ENCODE data around the gene SUMO3. TPM values are rescaled to one million over a fixed set of nuclear protein-coding genes. Genes with fewer than 3 reads are reported as not detected.

The SUMO3 gene
- total RNA-seq, 1 donor from 2014 or later, result 90.3 TPM

- H3K27ac Mint-ChIP-seq, result no peak overlapping the region
- peaks cover 41% of the 10 kb centered on the region for H3K36me3 Mint-ChIP-seq (ENCODE audit: low read depth)
- intact Hi-C loops (cut with micrococcal nuclease), result no loop called here
- H3K4me1 Mint-ChIP-seq, result peaks cover 17% of the 10 kb centered on the region
- H3K27me3 Mint-ChIP-seq, result no peaks in the 10 kb centered on the region
- no peaks in the 10 kb centered on the region for H3K9me3 Mint-ChIP-seq
- no peak overlapping the region for H3K4me3 Mint-ChIP-seq
- DNase-seq, result no peak
These were observed 37.7 kb downstream of the SUMO3 start for GRCh38 chr21:44780137-44780502.

- Mint-ChIP-seq H3K27ac (no peak overlapping the region), H3K36me3 (ENCODE audit: low read depth) (peaks cover 46% of the 10 kb centered on the region), H3K27me3 (no peaks in the 10 kb centered on the region), H3K4me1 (peaks cover 17% of the 10 kb centered on the region), H3K4me3 (no peak overlapping the region), H3K9me3 (no peaks in the 10 kb centered on the region)
- intact Hi-C loops (cut with micrococcal nuclease), result no loop called here
- no peak for DNase-seq
These were observed 38.3 kb downstream of the SUMO3 start for GRCh38 chr21:44779417-44780136.

GRCh38 chr21:44778983-44779382 is 38.9 kb downstream of the SUMO3 start:
- H3K4me1 Mint-ChIP-seq, result peaks cover 17% of the 10 kb centered on the region
- H3K27ac Mint-ChIP-seq, result no peak overlapping the region
- no peak overlapping the region for H3K4me3 Mint-ChIP-seq
- H3K36me3 Mint-ChIP-seq (ENCODE audit: low read depth), result peaks cover 48% of the 10 kb centered on the region
- no peak for DNase-seq
- no peaks in the 10 kb centered on the region for H3K27me3 Mint-ChIP-seq
- intact Hi-C loops (cut with micrococcal nuclease), result no loop called here
- no peaks in the 10 kb centered on the region for H3K9me3 Mint-ChIP-seq

GRCh38 chr21:44778499-44778911 is 39.4 kb downstream of the SUMO3 start:
- H3K27me3 Mint-ChIP-seq, result no peaks in the 10 kb centered on the region
- no peak overlapping the region for H3K4me3 Mint-ChIP-seq
- no peaks in the 10 kb centered on the region for H3K9me3 Mint-ChIP-seq
- DNase-seq, result no peak
- peaks cover 17% of the 10 kb centered on the region for H3K4me1 Mint-ChIP-seq
- peaks cover 47% of the 10 kb centered on the region for H3K36me3 Mint-ChIP-seq (ENCODE audit: low read depth)
- no peak overlapping the region for H3K27ac Mint-ChIP-seq
- intact Hi-C loops (cut with micrococcal nuclease), result no loop called here

GRCh38 chr21:44778094-44778493 is 39.8 kb downstream of the SUMO3 start:
- no peaks in the 10 kb centered on the region for H3K27me3 Mint-ChIP-seq
- no peak overlapping the region for H3K4me3 Mint-ChIP-seq
- H3K4me1 Mint-ChIP-seq, result peaks cover 17% of the 10 kb centered on the region
- no peak overlapping the region for H3K27ac Mint-ChIP-seq
- intact Hi-C loops (cut with micrococcal nuclease), result no loop called here
- H3K36me3 Mint-ChIP-seq (ENCODE audit: low read depth), result peaks cover 47% of the 10 kb centered on the region
- DNase-seq, result no peak
- H3K9me3 Mint-ChIP-seq, result no peaks in the 10 kb centered on the region

- DNase-seq, result no peak
- Mint-ChIP-seq H3K36me3 (ENCODE audit: low read depth) (peaks cover 57% of the 10 kb centered on the region), H3K4me3 (no peak overlapping the region), H3K27ac (no peak overlapping the region), H3K27me3 (no peaks in the 10 kb centered on the region), H3K4me1 (peaks cover 8% of the 10 kb centered on the region), H3K9me3 (no peaks in the 10 kb centered on the region)
- intact Hi-C loops (cut with micrococcal nuclease), result no loop called here
These were observed 42.9 kb downstream of the SUMO3 start for GRCh38 chr21:44774972-44775371.

- no peaks in the 10 kb centered on the region for H3K27me3 Mint-ChIP-seq
- H3K27ac Mint-ChIP-seq, result no peak overlapping the region
- no peak for DNase-seq
- peaks cover 4% of the 10 kb centered on the region for H3K4me1 Mint-ChIP-seq
- no peak overlapping the region for H3K4me3 Mint-ChIP-seq
- H3K9me3 Mint-ChIP-seq, result no peaks in the 10 kb centered on the region
- H3K36me3 Mint-ChIP-seq (ENCODE audit: low read depth), result peaks cover 63% of the 10 kb centered on the region
- intact Hi-C loops (cut with micrococcal nuclease), result no loop called here
These were observed 44.5 kb downstream of the SUMO3 start for GRCh38 chr21:44773291-44773932.

- no peak for DNase-seq
- Mint-ChIP-seq H3K27ac (no peak overlapping the region), H3K4me1 (no peaks in the 10 kb centered on the region), H3K4me3 (no peak overlapping the region), H3K27me3 (no peaks in the 10 kb centered on the region), H3K36me3 (ENCODE audit: low read depth) (peaks cover 54% of the 10 kb centered on the region), H3K9me3 (no peaks in the 10 kb centered on the region)
- intact Hi-C loops (cut with micrococcal nuclease), result no loop called here
These were observed 45.9 kb downstream of the SUMO3 start for GRCh38 chr21:44771896-44772525.

- no peak overlapping the region for H3K4me3 Mint-ChIP-seq
- no peak for DNase-seq
- intact Hi-C loops (cut with micrococcal nuclease), result no loop called here
- peaks cover 9% of the 10 kb centered on the region for H3K4me1 Mint-ChIP-seq
- no peaks in the 10 kb centered on the region for H3K27me3 Mint-ChIP-seq
- H3K27ac Mint-ChIP-seq, result no peak overlapping the region
- peaks cover 35% of the 10 kb centered on the region for H3K36me3 Mint-ChIP-seq (ENCODE audit: low read depth)
- H3K9me3 Mint-ChIP-seq, result no peaks in the 10 kb centered on the region
These were observed 49.7 kb downstream of the SUMO3 start for GRCh38 chr21:44767834-44768831.

- no peak overlapping the region for H3K4me3 Mint-ChIP-seq
- H3K9me3 Mint-ChIP-seq, result no peaks in the 10 kb centered on the region
- peaks cover 23% of the 10 kb centered on the region for H3K36me3 Mint-ChIP-seq (ENCODE audit: low read depth)
- H3K4me1 Mint-ChIP-seq, result peaks cover 9% of the 10 kb centered on the region
- no peaks in the 10 kb centered on the region for H3K27me3 Mint-ChIP-seq
- DNase-seq, result no peak
- peak overlapping the region; percentile 17 for H3K27ac Mint-ChIP-seq
- intact Hi-C loops (cut with micrococcal nuclease), result no loop called here
These were observed 51.0 kb downstream of the SUMO3 start for GRCh38 chr21:44766818-44767354.

GRCh38 chr21:44766014-44766817 is 51.6 kb downstream of the SUMO3 start:
- no peak overlapping the region for H3K4me3 Mint-ChIP-seq
- H3K27me3 Mint-ChIP-seq, result no peaks in the 10 kb centered on the region
- H3K9me3 Mint-ChIP-seq, result no peaks in the 10 kb centered on the region
- intact Hi-C loops (cut with micrococcal nuclease), result no loop called here
- peaks cover 20% of the 10 kb centered on the region for H3K36me3 Mint-ChIP-seq (ENCODE audit: low read depth)
- H3K27ac Mint-ChIP-seq, result peak overlapping the region; percentile 74
- peaks cover 12% of the 10 kb centered on the region for H3K4me1 Mint-ChIP-seq
- no peak for DNase-seq

GRCh38 chr21:44765231-44766013 is 52.4 kb downstream of the SUMO3 start:
- H3K4me1 Mint-ChIP-seq, result peaks cover 12% of the 10 kb centered on the region
- H3K9me3 Mint-ChIP-seq, result no peaks in the 10 kb centered on the region
- intact Hi-C loops (cut with micrococcal nuclease), result no loop called here
- DNase-seq, result peak; percentile 83
- H3K27ac Mint-ChIP-seq, result peak overlapping the region; percentile 74
- peaks cover 15% of the 10 kb centered on the region for H3K36me3 Mint-ChIP-seq (ENCODE audit: low read depth)
- no peaks in the 10 kb centered on the region for H3K27me3 Mint-ChIP-seq
- H3K4me3 Mint-ChIP-seq, result peak overlapping the region; percentile 61
